Stimulated activated memory B cell treated with anti-CD40 and anti-IgM and Interleukin-4, amounts not matched to agents 10 μg/mL and 1 μg/mL and 100 μg/mL, for 72 hours (primary cell): Measurements from ENCODE around the gene NACA.

Experiments used
- ATAC-seq: fragments of 150-1000 bp; cut with Tn5 transposase; 2 replicates; pipeline ENCODE4 v1.10.0; 2021
- H3K27ac Mint-ChIP-seq: one replicate; pipeline ENCODE4 v1.8.0; 2022; ENCODE audit warnings: mild to moderate bottlenecking, mixed read lengths
- H3K27me3 Mint-ChIP-seq: one replicate; pipeline ENCODE4 v1.8.0; 2022; ENCODE audit warnings: mixed read lengths
- H3K36me3 Mint-ChIP-seq: one replicate; pipeline ENCODE4 v1.8.0; 2022; ENCODE audit warnings: mixed read lengths
- H3K4me1 Mint-ChIP-seq: one replicate; pipeline ENCODE4 v1.8.0; 2022; ENCODE audit warnings: mixed read lengths
- H3K4me3 Mint-ChIP-seq: one replicate; pipeline ENCODE4 v1.8.0; 2022; ENCODE audit warnings: mild to moderate bottlenecking, moderate library complexity, mixed read lengths
- H3K9me3 Mint-ChIP-seq: one replicate; pipeline ENCODE4 v1.8.0; 2022; ENCODE audit warnings: mixed read lengths

NACA gene

DNA sequence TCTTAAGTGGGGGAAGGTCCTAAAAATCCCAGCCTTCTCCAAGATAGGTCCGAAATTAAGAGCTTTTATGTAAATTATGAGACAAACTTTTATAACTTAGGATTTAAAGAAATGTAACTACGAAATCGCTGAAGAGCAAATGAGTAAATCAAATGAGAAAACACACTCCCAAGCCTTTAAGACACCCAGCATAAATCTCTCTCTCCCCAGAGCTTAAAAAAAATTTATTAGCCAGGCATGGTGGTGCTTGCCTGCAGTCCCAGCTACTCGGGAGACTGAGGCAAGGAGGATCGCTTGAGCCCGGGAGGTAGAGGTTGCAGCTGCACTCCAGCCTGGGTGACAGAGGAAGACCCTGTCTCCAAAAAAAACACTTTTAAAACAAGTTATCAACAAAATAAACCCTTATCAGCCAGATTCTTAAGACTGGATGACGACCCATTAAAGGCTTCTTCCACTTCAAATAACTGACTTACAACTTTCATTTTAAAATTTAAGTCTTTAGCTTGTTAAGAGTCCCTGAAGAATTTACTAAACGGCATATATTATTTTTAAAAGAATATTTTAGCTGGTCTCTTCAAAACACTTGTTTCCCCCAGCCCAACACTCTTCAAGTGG is 40.2 kb downstream of the NACA start:
- Mint-ChIP-seq H3K4me3 (peak overlapping the region; percentile 91), H3K27ac (peak overlapping the region; percentile 94), H3K4me1 (peaks cover 60% of the 10 kb centered on the region), H3K36me3 (peaks cover 36% of the 10 kb centered on the region), H3K9me3 (no peaks in the 10 kb centered on the region), H3K27me3 (no peaks in the 10 kb centered on the region)
- ATAC-seq, result no peak

DNA sequence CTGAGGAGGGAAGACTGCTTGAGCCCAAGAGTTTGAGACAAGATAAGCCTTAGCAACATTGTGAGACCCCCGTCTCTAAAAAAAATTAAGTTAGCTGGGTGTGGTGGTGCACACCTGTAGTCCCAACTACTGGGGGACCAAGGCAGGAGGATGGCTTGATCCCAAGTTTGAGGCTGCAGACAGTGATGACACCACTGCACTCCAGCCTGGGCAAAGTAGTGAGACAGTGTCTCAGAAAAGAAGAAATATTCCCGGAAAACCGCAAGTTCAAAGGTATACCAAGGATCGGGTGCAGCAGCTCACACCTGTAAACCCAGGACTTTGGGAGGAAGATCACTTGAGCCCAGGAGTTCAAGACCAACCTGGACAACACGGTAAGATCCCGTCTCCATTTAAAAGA is 42.8 kb downstream of the NACA start:
- Mint-ChIP-seq H3K9me3 (no peaks in the 10 kb centered on the region), H3K27ac (peak overlapping the region; percentile 94), H3K4me1 (peaks cover 65% of the 10 kb centered on the region), H3K36me3 (peaks cover 38% of the 10 kb centered on the region), H3K4me3 (peak overlapping the region; percentile 91), H3K27me3 (no peaks in the 10 kb centered on the region)
- no peak for ATAC-seq

DNA sequence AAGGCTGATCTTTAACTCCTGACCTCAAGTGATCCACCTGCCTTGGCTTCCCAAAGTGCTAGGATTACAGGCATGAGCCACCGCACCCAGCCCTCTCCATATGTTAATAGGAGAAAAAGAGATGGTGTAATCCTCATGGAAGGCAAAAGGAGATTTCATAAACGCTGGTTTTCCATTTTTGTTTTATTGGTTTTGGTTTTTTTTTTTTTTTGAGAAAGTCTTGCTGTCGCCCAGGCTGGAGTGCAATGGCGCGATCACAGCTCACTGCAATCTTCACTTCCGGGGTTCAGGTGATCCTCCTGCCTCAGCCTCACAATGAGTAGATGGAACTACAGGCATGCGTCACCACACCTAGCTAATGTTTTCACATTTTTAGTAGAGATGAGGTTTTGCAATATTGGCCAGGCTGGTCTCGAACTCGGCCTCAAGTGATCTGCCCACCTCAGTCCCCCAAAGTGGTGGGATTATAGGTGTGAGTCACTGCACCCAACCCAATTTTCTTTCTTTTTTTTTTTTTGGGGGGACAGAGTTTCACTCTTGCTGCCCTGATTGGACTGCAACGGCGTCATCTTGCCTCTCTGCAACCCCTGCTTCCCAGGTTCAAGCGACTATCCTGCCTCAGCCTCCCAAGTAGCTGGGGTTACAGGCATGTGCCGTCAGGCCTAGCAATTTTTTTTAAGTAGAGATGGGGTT is 45.1 kb downstream of the NACA start:
- Mint-ChIP-seq H3K4me1 (peaks cover 68% of the 10 kb centered on the region), H3K4me3 (no peak overlapping the region), H3K36me3 (peaks cover 20% of the 10 kb centered on the region), H3K27me3 (no peaks in the 10 kb centered on the region), H3K27ac (peak overlapping the region; percentile 49), H3K9me3 (no peaks in the 10 kb centered on the region)
- no peak for ATAC-seq

DNA sequence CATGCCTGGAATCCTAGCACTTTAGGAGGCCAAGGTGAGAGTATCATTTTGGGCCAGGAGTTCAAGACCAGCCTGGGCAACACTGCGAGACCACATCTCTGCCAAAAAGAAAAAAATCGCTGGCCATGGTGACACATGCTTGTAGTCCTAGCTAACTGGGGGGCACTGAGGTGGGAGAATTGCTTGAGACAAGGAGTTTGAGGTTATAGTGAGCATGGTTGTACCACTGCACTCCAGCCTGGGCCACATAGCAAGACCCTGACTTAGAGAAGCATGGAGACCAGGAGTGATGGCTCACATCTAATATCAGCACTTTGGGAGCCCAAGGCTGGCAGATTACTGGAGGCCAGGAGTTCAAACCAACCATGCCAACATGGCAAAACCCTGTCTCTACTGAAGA is 46.2 kb downstream of the NACA start:
- Mint-ChIP-seq H3K27ac (no peak overlapping the region), H3K9me3 (no peaks in the 10 kb centered on the region), H3K36me3 (peaks cover 20% of the 10 kb centered on the region), H3K27me3 (no peaks in the 10 kb centered on the region), H3K4me1 (peaks cover 57% of the 10 kb centered on the region), H3K4me3 (no peak overlapping the region)
- no peak for ATAC-seq

DNA sequence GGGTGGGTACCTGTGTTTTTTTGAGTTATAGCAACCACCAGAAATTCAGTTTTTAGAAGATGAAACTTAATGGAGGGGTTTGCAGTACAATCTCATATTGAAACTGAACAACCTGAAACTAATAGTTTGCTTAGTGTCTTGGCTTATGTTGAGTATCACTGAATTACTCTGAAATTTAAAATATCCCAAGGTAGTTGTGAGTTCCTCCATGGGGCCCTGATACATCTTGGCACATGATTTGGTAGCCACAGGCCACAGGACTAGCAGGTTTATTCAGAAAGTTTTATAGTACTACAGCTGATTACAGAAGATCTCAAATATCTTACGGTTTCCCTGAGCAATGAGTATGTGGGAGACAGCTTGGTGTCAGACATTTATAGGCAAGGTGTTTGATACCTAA is 47.4 kb downstream of the NACA start:
- H3K4me3 Mint-ChIP-seq, result no peak overlapping the region
- H3K27ac Mint-ChIP-seq, result no peak overlapping the region
- H3K4me1 Mint-ChIP-seq, result peaks cover 56% of the 10 kb centered on the region
- peaks cover 26% of the 10 kb centered on the region for H3K36me3 Mint-ChIP-seq
- ATAC-seq, result no peak
- H3K27me3 Mint-ChIP-seq, result no peaks in the 10 kb centered on the region
- no peaks in the 10 kb centered on the region for H3K9me3 Mint-ChIP-seq

DNA sequence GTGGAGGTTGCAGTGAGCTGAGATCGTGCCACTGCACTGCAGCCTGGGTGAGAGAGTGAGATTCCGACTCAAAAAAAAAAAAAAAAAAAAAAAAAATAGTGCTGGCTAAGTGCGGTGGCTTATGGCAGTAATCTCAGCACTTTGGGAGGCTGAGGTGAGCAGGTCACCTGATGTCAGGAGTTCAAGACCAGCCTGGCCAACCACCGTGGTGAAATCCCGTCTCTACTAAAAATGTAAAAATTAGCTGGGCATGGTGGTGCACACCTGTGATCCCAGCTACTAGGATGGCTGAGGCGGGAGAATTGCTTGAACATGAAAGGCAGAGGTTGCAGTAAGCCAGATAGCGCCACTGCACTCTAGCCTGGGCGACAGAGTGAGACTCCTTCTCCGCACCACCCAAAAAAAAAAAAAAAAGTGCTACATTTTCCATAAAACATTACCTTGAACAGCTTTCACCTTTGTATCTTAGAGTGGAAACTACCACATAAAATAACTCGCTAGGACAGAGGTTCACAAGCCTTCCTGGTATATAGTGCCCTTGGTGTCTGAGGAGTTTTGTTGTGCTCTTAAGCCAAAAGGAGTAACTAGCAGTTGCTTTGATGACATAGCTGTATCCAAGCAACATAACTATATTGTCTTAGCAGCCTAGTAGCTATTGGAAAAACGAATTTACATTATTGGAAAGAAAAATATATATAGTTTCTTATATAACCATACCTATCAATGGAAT is 48.1 kb downstream of the NACA start:
- ATAC-seq, result no peak
- H3K27me3 Mint-ChIP-seq, result no peaks in the 10 kb centered on the region
- H3K4me1 Mint-ChIP-seq, result peaks cover 56% of the 10 kb centered on the region
- H3K4me3 Mint-ChIP-seq, result no peak overlapping the region
- H3K27ac Mint-ChIP-seq, result peak overlapping the region; percentile 12
- peaks cover 29% of the 10 kb centered on the region for H3K36me3 Mint-ChIP-seq
- no peaks in the 10 kb centered on the region for H3K9me3 Mint-ChIP-seq

DNA sequence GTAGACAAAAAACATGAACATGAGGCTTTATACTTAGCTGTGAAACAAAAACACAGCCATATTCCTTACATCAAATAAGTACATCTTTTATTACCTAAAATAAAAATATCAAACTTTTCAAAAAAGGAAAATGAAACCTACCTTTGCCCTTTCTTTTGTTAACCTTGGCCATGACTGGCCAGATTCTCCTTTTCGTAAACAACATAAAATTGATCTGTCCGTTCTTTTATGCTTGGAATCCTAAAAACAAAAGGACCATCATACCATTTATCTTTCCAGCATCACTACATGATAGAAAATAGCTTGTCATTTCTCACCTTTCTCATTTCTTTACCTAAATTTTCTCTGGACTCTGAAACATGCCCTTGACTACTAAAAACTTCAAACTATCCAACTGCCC is 53.5 kb downstream of the NACA start:
- no peaks in the 10 kb centered on the region for H3K27me3 Mint-ChIP-seq
- H3K4me1 Mint-ChIP-seq, result peaks cover 31% of the 10 kb centered on the region
- peaks cover 39% of the 10 kb centered on the region for H3K36me3 Mint-ChIP-seq
- ATAC-seq, result no peak
- H3K9me3 Mint-ChIP-seq, result no peaks in the 10 kb centered on the region
- no peak overlapping the region for H3K4me3 Mint-ChIP-seq
- no peak overlapping the region for H3K27ac Mint-ChIP-seq

DNA sequence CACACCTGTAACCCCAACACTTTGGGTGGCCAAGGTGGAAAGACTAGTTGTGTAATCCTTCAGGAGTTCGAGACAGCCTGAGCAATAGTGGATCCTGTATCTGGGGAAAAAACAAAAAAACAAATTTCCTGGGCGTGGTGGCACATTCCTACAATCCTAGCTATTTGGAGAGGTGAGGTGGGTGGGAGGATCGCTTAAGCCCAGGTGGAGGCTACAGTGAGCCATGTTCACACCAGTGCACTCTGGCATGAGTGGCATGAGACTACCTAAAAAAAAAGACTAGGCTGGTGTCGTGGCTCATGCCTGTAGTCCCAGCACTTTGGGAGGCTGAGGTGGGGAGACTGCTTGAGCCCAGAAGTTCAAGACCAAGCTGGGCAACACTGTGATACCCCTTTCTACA is 54.3 kb downstream of the NACA start:
- Mint-ChIP-seq H3K36me3 (peaks cover 44% of the 10 kb centered on the region), H3K9me3 (no peaks in the 10 kb centered on the region), H3K4me1 (peaks cover 25% of the 10 kb centered on the region), H3K27ac (no peak overlapping the region), H3K4me3 (no peak overlapping the region), H3K27me3 (no peaks in the 10 kb centered on the region)
- no peak for ATAC-seq

DNA sequence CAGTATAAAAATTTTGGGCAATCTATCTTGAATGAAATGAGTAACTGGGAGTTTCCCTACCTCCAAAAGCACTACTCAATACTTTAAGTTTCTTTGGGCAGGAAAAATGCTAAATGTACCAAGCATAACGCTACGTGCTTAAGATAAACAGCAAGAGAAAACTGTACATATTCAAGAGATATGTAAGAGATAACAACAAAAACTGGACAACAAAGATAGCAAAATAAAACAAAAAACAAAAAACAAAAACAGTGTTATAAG is 57.0 kb downstream of the NACA start:
- ATAC-seq, result no peak
- no peaks in the 10 kb centered on the region for H3K27me3 Mint-ChIP-seq
- H3K27ac Mint-ChIP-seq, result no peak overlapping the region
- H3K4me3 Mint-ChIP-seq, result no peak overlapping the region
- peaks cover 63% of the 10 kb centered on the region for H3K36me3 Mint-ChIP-seq
- no peaks in the 10 kb centered on the region for H3K9me3 Mint-ChIP-seq
- H3K4me1 Mint-ChIP-seq, result peaks cover 19% of the 10 kb centered on the region
